HFF-Myc (cell line): Measurements from ENCODE around the gene RYR2.
"Not testable (repeated sequence)": the region's sequence is repeated elsewhere in the genome, so short reads cannot be mapped to it uniquely, and the experiment has no call there.

Source experiments
- DNase-seq: peaks from one replicate; pipeline ENCODE4 v3.0.0-alpha.2; 2011; ENCODE audit warnings: low read depth; ENCODE audit errors: extremely low read depth
- H3K4me3 ChIP-seq: replicated peaks from 2 replicates; pipeline ENCODE4 v1.5.1; 2011; ENCODE audit warnings: low read depth, mild to moderate bottlenecking, control low read depth, low read length
- CTCF ChIP-seq: IDR thresholded peaks from 2 replicates; pipeline ENCODE4 v1.5.1; 2012; ENCODE audit warnings: mild to moderate bottlenecking, low read depth, low read length, control low read depth; ENCODE audit errors: missing control alignments

Gene RYR2

DNA sequence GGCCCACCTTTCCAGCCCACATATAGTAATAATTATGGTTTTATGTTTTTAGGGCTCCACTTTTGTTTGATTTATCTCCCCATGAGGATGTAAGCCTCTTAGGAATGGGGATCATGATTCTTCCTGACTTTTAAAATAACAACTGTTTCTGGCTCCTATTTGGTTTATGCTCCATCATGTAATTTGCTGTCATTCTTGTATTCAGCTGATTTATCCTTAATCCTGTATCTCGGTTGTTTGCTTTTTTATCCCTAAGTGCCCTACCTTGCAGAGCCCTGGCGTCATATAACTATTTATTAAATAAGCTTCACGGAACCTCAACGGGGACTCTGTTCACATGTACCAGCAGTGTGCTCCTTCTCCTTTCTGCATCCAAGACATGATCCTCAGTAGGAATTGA lies 70.7 kb downstream of the RYR2 start:
- H3K4me3 ChIP-seq = no peak overlapping the region
- no peak for DNase-seq
- no peak for TF ChIP-seq CTCF

DNA sequence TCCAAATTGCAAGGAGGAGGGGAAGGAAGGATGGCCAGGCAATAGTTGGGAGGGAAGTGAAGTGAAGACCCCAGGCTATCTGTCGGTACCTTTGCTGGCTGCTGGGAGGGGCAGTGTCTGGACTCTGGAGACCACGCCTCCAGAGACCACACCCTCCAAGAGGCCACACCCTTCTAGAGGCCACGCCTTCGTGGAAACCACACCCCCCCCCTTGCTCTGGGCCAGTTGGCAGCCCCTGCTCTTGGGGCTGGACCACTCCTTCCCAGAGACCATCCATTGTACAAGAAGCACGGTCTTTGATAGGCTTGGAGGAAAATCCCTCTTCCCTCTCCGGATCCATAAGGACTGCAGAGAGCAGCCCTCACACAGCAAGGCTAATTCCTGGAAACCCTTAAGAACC lies 73.1 kb downstream of the RYR2 start:
- no peak overlapping the region for H3K4me3 ChIP-seq
- DNase-seq = no peak
- no peak for TF ChIP-seq CTCF

DNA sequence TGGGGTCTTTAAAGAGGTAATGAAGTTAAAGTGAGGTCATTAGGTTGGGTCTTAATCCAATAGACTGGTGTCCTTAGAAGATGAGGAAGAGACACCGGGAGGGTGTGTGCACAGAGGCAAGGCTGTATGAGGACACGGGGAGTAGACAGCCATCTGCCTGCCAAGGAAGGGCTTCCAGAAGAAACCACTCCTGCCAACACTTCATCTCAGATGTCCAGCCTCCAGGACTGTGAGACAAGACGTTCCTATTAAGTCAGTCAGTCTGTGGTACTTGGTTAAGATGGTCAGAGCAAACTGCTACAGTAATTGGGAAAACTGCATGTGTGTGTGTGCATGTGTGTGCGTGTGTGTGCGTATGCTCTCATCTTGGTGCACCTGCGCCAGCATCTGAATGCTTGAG lies 77.1 kb downstream of the RYR2 start:
- no peak overlapping the region for H3K4me3 ChIP-seq
- no peak for DNase-seq
- TF ChIP-seq CTCF = no peak

DNA sequence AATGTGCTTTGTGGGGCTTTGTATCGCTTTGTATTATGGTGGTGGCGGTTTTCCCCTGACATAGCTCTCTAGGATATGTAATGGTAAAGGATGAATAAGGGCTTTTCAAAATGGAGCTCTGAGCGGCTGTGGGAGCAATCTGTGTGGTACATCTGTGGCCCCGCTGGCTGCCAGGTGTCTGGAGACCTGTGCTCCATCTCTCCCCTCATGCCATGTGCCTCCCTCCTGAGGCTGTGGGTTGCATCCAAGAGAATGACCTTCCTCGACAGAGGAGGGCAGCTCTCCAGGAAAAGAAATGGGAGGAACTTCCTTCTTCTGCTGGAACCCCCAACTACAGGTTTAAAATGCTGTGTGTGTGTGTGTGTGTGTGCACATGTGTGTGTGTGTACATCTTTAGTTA lies 78.7 kb downstream of the RYR2 start:
- DNase-seq = no peak
- no peak overlapping the region for H3K4me3 ChIP-seq
- no peak for TF ChIP-seq CTCF

DNA sequence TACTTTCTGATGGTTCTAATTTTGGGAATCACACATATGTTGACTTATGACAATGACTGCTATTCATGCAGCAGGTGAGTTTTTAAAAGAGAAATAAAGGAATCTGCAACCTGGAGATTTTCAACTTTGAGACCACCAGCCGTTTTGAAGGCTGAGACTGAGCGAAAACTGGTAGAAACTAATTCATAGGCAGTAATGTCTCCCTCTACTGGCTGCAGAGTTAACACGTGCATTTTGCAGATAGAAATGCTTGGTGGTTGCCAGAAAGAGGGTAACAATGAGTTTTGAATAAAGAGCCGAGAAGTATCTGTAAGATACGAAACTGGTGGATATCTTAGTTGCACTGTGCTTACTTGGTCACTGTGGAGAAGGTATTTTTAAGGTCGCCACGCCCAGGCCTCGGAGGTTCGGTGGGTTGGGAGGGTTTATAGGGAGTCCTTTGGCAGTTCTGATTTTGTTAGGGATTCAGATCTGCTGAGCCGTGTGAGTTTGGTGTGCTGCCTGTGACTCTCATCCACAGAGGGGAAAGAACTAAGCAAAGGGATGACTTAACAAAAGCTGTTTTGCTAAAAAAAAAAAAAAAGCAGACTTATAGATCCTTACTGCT lies 83.0 kb downstream of the RYR2 start:
- no peak for TF ChIP-seq CTCF
- H3K4me3 ChIP-seq = no peak overlapping the region
- no peak for DNase-seq

GRCh38 chr1:237126180-237126579 lies 84.2 kb downstream of the RYR2 start:
- no peak for TF ChIP-seq CTCF
- H3K4me3 ChIP-seq = no peak overlapping the region
- DNase-seq = no peak

GRCh38 chr1:237127301-237127700 lies 85.3 kb downstream of the RYR2 start:
- DNase-seq, H3K4me3 ChIP-seq: not testable (repeated sequence)
